HFF-Myc (cell line): ENCODE data around the gene COL17A1.

ENCODE experiments used
- DNase-seq: peaks from one replicate; pipeline ENCODE4 v3.0.0-alpha.2; 2011; ENCODE audit warnings: low read depth; ENCODE audit errors: extremely low read depth
- H3K4me3 ChIP-seq: replicated peaks from 2 replicates; pipeline ENCODE4 v1.5.1; 2011; ENCODE audit warnings: low read depth, mild to moderate bottlenecking, control low read depth, low read length
- TF ChIP-seq, protein P1 (sequence below): IDR thresholded peaks from 2 replicates; pipeline ENCODE4 v1.5.1; 2012; ENCODE audit warnings: mild to moderate bottlenecking, low read depth, low read length, control low read depth; ENCODE audit errors: missing control alignments

Gene COL17A1

DNA sequence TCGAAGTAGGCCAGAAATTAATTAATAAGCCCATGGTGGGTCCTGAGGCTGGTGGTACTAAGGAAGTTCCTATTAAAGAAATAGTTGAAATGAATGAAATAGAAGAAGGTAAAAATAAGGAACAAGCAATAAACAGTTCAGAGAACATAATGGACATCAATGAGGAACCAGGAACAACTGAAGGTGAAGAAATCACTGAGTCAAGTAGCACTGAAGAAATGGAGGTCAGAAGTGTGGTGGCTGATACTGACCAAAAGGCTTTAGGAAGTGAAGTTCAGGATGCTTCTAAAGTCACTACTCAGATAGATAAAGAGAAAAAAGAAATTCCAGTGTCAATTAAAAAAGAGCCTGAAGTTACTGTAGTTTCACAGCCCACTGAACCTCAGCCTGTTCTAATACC lies 82.8 kb downstream of the COL17A1 start:
- H3K4me3 ChIP-seq, result no peak overlapping the region
- no peak for DNase-seq
- TF ChIP-seq, protein P1, sequence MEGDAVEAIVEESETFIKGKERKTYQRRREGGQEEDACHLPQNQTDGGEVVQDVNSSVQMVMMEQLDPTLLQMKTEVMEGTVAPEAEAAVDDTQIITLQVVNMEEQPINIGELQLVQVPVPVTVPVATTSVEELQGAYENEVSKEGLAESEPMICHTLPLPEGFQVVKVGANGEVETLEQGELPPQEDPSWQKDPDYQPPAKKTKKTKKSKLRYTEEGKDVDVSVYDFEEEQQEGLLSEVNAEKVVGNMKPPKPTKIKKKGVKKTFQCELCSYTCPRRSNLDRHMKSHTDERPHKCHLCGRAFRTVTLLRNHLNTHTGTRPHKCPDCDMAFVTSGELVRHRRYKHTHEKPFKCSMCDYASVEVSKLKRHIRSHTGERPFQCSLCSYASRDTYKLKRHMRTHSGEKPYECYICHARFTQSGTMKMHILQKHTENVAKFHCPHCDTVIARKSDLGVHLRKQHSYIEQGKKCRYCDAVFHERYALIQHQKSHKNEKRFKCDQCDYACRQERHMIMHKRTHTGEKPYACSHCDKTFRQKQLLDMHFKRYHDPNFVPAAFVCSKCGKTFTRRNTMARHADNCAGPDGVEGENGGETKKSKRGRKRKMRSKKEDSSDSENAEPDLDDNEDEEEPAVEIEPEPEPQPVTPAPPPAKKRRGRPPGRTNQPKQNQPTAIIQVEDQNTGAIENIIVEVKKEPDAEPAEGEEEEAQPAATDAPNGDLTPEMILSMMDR, result no peak

GRCh38 chr10:103998805-103999204 lies 86.9 kb downstream of the COL17A1 start:
- DNase-seq, result no peak
- TF ChIP-seq, protein P1, result no peak
- no peak overlapping the region for H3K4me3 ChIP-seq

DNA sequence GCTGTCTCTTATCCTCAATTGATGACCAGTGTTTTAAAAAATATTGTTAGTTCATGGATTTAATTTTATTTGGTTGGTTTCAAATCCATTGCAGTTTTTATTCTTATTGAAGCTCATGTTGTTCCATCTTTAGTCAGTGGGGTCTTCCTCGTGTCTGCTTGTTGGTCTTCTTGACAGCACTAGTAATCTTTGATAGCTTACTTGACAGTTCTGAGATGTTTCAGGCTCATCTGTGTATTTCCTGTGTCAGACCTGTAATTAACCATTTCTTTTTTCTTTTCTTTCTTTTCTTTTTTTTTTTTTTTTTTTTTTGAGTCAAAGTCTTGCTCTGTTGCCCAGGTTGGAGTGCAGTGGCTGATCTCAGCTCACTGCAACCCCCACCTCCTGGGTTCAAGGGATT lies 90.5 kb downstream of the COL17A1 start:
- TF ChIP-seq, protein P1, result no peak
- DNase-seq, result no peak
- no peak overlapping the region for H3K4me3 ChIP-seq

GRCh38 chr10:103991393-103992128 lies 94.1 kb downstream of the COL17A1 start:
- TF ChIP-seq, protein P1, result no peak
- no peak for DNase-seq
- H3K4me3 ChIP-seq, result no peak overlapping the region

- no peak for DNase-seq
- H3K4me3 ChIP-seq, result no peak overlapping the region
- TF ChIP-seq, protein P1, result no peak
Measured at GRCh38 chr10:103990531-103990930, 95.1 kb downstream of the COL17A1 start.

DNA sequence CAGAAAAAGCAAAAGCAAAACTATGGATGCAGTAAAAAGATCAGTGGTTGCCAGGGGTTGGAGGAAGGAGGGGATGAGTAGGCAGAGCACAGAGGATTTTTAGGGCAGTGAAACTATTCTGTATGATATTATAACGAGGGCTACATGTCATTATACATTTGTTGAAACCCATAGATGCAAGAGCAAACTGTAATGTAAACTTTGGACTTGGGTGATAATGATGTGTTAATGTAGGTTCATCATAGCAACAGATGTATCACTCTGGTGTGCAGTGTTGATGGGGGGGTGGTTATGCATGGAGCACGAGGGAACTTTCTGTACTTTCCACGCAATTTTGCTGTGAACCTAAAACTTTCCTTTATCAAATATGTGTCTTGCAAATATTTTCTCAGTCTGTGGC lies 95.6 kb downstream of the COL17A1 start:
- TF ChIP-seq, protein P1, result no peak
- DNase-seq, result no peak
- H3K4me3 ChIP-seq, result no peak overlapping the region

- no peak overlapping the region for H3K4me3 ChIP-seq
- TF ChIP-seq, protein P1, result no peak
- no peak for DNase-seq
Measured at GRCh38 chr10:103986360-103986759, 99.3 kb downstream of the COL17A1 start.
